ENCODE measurements around the gene C1QTNF1. TPM values are rescaled to one million over a fixed set of nuclear protein-coding genes. Genes with fewer than 3 reads are reported as not detected.
A peak's percentile ranks its signal among the peaks of the same experiment; 100 is the strongest.

The C1QTNF1 gene
- total and polyA plus RNA-seq, 4 donors: 98.8 to 439 (median 259) TPM

DNA sequence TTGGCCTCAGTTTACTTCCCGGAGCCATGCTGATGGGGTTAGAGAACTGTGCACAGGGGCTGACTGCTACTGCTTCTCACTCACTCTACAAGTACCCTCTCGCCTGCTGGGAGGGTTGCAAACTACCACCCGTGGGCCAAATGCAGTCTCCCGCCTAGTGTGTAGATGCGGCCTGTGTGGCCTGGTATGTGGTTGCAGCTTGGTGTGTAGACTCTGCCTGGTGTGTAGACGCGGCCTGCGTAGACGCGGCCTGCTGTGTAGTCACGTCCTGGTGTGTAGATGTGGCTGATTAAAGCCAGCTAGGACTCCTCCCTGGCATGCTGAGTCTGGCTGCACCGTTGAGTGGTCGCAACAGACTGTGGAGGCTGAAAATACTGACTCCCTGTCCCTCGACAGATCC is 21.7 kb upstream of the C1QTNF1 start:
- WGBS, 2 donors: 88 to 92% methylated on average over 14 of the region's 14 CpGs
- H3K36me3 ChIP-seq (ENCODE audit: control insufficient read depth in 1 of 2, insufficient read depth in 2 of 2, low read length in 1 of 2): no peaks in the 10 kb centered on the region
- no peak overlapping the region for H3K4me3 ChIP-seq (ENCODE audit: low read length in 2 of 2)
- peaks cover 0 to 3% of the 10 kb centered on the region in 2 donors for H3K4me1 ChIP-seq (ENCODE audit: control insufficient read depth in 1 of 2, insufficient read depth in 2 of 2, low read length in 2 of 2)
- DNase-seq (peak in 1 of 2 donors; percentile 33), ATAC-seq (ENCODE audit: low FRiP score) (no peak)
- H3K9me3 ChIP-seq (ENCODE audit: control insufficient read depth, low read length): no peaks in the 10 kb centered on the region
- intact Hi-C loops (cut with DNase I): no loop called here
- H3K27ac ChIP-seq (ENCODE audit: low read depth in 1 of 2, low read length in 2 of 2): no peak overlapping the region
- H3K27me3 ChIP-seq (ENCODE audit: control insufficient read depth in 1 of 2, insufficient read depth in 2 of 2, low read length in 1 of 2): no peaks in the 10 kb centered on the region

DNA sequence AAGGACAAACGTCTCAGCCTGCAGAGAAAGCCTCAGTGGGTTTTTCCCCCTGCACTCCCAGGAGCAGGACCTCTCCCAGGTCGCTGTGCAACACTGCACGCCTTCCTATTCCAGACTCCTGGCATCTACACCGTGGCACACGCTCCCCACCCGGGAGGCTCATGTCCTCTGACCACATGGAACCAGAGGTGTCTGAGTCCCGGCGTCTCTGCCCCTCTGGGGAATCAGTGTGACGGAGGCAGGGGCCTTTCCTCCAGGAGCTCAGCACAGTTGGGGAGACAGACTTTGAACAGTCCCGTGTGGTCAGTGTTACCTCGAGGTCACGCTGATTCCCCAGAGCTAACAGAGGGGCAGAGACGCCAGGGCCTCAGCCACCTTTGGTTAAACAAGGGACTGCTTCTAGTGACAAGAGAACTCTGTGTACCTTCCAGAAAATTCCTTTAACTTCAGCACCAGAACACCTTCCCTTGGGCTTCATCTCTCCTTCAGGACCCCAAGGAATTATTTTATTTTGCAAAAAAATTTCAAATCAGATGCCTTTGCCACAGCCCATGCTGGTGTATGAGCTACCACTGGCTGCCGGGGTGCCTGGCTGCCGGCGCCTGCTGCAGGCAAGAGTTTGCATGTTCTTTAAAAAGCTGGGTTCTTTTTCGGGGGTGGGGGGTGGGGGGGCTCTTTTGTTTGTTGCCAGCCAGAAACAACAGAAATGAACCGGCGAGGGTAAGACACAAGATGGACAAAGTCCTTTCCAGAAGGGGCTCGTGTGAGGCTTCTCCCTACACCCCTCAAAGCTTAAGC is 21.0 kb upstream of the C1QTNF1 start:
- peak in 1 of 2 donors; percentile 63 for DNase-seq
- ATAC-seq (ENCODE audit: low FRiP score): no peak
- Histone ChIP-seq H3K4me3 (ENCODE audit: low read length in 2 of 2) (no peak overlapping the region), H3K27ac (ENCODE audit: low read depth in 1 of 2, low read length in 2 of 2) (no peak overlapping the region), H3K9me3 (ENCODE audit: control insufficient read depth, low read length) (no peaks in the 10 kb centered on the region), H3K27me3 (ENCODE audit: control insufficient read depth in 1 of 2, insufficient read depth in 2 of 2, low read length in 1 of 2) (no peaks in the 10 kb centered on the region), H3K36me3 (ENCODE audit: control insufficient read depth in 1 of 2, insufficient read depth in 2 of 2, low read length in 1 of 2) (no peaks in the 10 kb centered on the region), H3K4me1 (ENCODE audit: control insufficient read depth in 1 of 2, insufficient read depth in 2 of 2, low read length in 2 of 2) (peaks cover 0 to 3% of the 10 kb centered on the region in 2 donors)
- 65 to 72% methylated on average over 20 of the region's 20 CpGs for WGBS, 2 donors
- intact Hi-C loops (cut with DNase I): no loop called here

GRCh38 chr17:79003661-79004411 is 20.1 kb upstream of the C1QTNF1 start:
- intact Hi-C loops (cut with DNase I): no loop called here

DNA sequence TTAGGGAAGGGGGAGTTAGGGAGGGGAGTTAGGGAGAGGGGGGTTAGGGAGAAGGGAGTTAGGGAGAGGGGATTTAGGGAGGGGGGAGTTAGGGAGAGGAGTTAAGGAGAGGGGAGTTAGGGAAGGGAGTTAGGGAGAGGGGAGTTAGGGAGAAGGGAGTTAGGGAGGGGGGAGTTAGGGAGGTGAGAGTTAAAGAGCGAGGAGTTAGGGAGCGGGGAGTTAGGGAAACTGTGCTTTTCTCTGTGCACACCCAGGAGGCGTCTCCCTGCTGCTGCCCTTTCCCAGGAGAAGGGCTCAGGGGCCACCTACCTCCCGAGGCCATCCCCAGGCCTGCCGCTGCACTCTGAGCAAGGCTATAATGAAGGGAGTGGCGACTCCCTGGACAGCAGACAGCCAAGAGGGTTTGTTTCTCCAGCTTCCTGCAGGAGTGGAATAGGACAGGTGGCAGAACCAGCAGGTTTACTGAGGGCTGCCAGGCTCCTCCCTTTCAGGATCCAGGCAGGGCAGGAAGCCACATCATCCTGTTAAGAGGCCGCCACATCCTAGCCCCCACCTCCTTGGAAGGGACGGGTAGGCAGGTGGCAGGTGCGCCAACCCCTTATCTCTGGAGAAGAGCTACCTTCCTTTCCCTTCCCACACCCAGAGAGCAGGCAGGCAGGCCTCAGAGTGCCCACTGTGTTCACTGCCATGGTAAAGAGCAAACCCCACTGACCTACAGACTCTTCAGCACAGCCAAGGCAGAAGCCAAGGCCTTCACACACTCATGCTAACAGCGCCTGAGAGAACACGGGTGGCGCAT is 18.7 kb upstream of the C1QTNF1 start:
- H3K27me3 ChIP-seq (ENCODE audit: control insufficient read depth in 1 of 2, insufficient read depth in 2 of 2, low read length in 1 of 2): no peaks in the 10 kb centered on the region
- no peak overlapping the region for H3K27ac ChIP-seq (ENCODE audit: low read depth in 1 of 2, low read length in 2 of 2)
- peak; percentile 42 to 61 for DNase-seq
- 90 to 92% methylated on average over 12 of the region's 12 CpGs for WGBS, 2 donors
- H3K9me3 ChIP-seq (ENCODE audit: control insufficient read depth, low read length): no peaks in the 10 kb centered on the region
- no peaks in the 10 kb centered on the region for H3K36me3 ChIP-seq (ENCODE audit: control insufficient read depth in 1 of 2, insufficient read depth in 2 of 2, low read length in 1 of 2)
- H3K4me1 ChIP-seq (ENCODE audit: control insufficient read depth in 1 of 2, insufficient read depth in 2 of 2, low read length in 2 of 2): peaks cover 0 to 4% of the 10 kb centered on the region in 2 donors
- intact Hi-C loops (cut with DNase I): no loop called here
- no peak for ATAC-seq (ENCODE audit: low FRiP score)
- H3K4me3 ChIP-seq (ENCODE audit: low read length in 2 of 2): no peak overlapping the region

More at GRCh38 chr17:79003661-79004411, 20.1 kb upstream of the C1QTNF1 start:
- 77 to 78% methylated on average over 3 of the region's 3 CpGs for WGBS, 2 donors
- Histone ChIP-seq H3K27ac (ENCODE audit: low read depth in 1 of 2, low read length in 2 of 2) (no peak overlapping the region), H3K4me3 (ENCODE audit: low read length in 2 of 2) (no peak overlapping the region), H3K36me3 (ENCODE audit: control insufficient read depth in 1 of 2, insufficient read depth in 2 of 2, low read length in 1 of 2) (no peaks in the 10 kb centered on the region), H3K27me3 (ENCODE audit: control insufficient read depth in 1 of 2, insufficient read depth in 2 of 2, low read length in 1 of 2) (no peaks in the 10 kb centered on the region), H3K9me3 (ENCODE audit: control insufficient read depth, low read length) (no peaks in the 10 kb centered on the region), H3K4me1 (ENCODE audit: control insufficient read depth in 1 of 2, insufficient read depth in 2 of 2, low read length in 2 of 2) (peaks cover 0 to 4% of the 10 kb centered on the region in 2 donors)
- ATAC-seq (ENCODE audit: low FRiP score): no peak
- DNase-seq: peak in 1 of 2 donors; percentile 64

GRCh38 chr17:79006046-79006445 is 17.9 kb upstream of the C1QTNF1 start:
- Histone ChIP-seq H3K9me3 (ENCODE audit: control insufficient read depth, low read length) (no peaks in the 10 kb centered on the region), H3K4me3 (ENCODE audit: low read length in 2 of 2) (no peak overlapping the region), H3K36me3 (ENCODE audit: control insufficient read depth in 1 of 2, insufficient read depth in 2 of 2, low read length in 1 of 2) (no peaks in the 10 kb centered on the region), H3K27ac (ENCODE audit: low read depth in 1 of 2, low read length in 2 of 2) (no peak overlapping the region), H3K27me3 (ENCODE audit: control insufficient read depth in 1 of 2, insufficient read depth in 2 of 2, low read length in 1 of 2) (no peaks in the 10 kb centered on the region), H3K4me1 (ENCODE audit: control insufficient read depth in 1 of 2, insufficient read depth in 2 of 2, low read length in 2 of 2) (peaks cover 0 to 4% of the 10 kb centered on the region in 2 donors)
- WGBS, 2 donors: 85 to 89% methylated on average over 8 of the region's 8 CpGs
- intact Hi-C loops (cut with DNase I): no loop called here
- ATAC-seq (ENCODE audit: low FRiP score) (no peak), DNase-seq (peak in 1 of 2 donors; percentile 61)

DNA sequence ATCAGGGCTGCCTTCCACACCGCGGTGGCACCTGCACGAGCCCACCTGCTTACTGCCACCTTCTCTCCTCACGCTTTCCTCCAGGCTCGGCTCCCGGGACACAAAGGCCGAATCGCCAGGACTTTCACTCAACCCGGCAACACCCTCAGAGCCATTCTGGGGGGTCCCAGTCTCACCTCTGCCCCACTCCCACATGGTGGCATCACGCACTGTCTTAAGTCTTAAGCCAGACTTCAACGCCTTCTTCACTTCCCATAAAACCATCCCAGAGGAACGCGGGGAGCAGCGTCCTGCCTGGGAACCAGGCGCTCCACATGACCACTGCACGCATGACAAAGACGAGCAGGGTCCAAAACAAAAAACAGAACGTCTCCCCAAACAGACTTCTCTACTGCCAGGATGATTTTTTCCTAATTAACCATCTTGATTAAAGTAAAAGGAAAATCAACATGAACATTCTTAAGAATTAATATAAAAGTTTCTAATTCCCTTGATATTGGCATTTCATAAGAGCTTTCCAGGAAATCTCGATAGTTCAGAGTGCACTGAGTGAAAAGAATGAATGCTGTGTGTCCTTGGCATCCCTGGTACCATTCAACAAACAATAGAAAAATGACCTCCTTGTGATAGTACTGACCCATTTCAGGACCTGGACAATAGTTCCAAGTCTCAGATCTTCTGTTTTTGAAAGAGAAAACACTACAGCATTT is 17.0 kb upstream of the C1QTNF1 start:
- Histone ChIP-seq H3K27me3 (ENCODE audit: control insufficient read depth in 1 of 2, insufficient read depth in 2 of 2, low read length in 1 of 2) (no peaks in the 10 kb centered on the region), H3K36me3 (ENCODE audit: control insufficient read depth in 1 of 2, insufficient read depth in 2 of 2, low read length in 1 of 2) (no peaks in the 10 kb centered on the region), H3K27ac (ENCODE audit: low read depth in 1 of 2, low read length in 2 of 2) (no peak overlapping the region), H3K4me1 (ENCODE audit: control insufficient read depth in 1 of 2, insufficient read depth in 2 of 2, low read length in 2 of 2) (peaks cover 0 to 4% of the 10 kb centered on the region in 2 donors), H3K9me3 (ENCODE audit: control insufficient read depth, low read length) (no peaks in the 10 kb centered on the region), H3K4me3 (ENCODE audit: low read length in 2 of 2) (no peak overlapping the region)
- 78 to 84% methylated on average over 19 of the region's 19 CpGs for WGBS, 2 donors
- DNase-seq: peak in 1 of 2 donors; percentile 39
- intact Hi-C loops (cut with DNase I): no loop called here
- ATAC-seq (ENCODE audit: low FRiP score): no peak

- Histone ChIP-seq H3K4me3 (ENCODE audit: low read length in 2 of 2) (no peak overlapping the region), H3K27ac (ENCODE audit: low read depth in 1 of 2, low read length in 2 of 2) (no peak overlapping the region), H3K4me1 (ENCODE audit: control insufficient read depth in 1 of 2, insufficient read depth in 2 of 2, low read length in 2 of 2) (peaks cover 0 to 4% of the 10 kb centered on the region in 2 donors), H3K9me3 (ENCODE audit: control insufficient read depth, low read length) (no peaks in the 10 kb centered on the region), H3K27me3 (ENCODE audit: control insufficient read depth in 1 of 2, insufficient read depth in 2 of 2, low read length in 1 of 2) (no peaks in the 10 kb centered on the region), H3K36me3 (ENCODE audit: control insufficient read depth in 1 of 2, insufficient read depth in 2 of 2, low read length in 1 of 2) (no peaks in the 10 kb centered on the region)
- 83% methylated on average over 21 of the region's 21 CpGs for WGBS, 2 donors
- ATAC-seq (ENCODE audit: low FRiP score) (no peak), DNase-seq (peak in 1 of 2 donors; percentile 74)
- intact Hi-C loops (cut with DNase I): no loop called here
Observed at GRCh38 chr17:79007504-79008381, 16.2 kb upstream of the C1QTNF1 start.

All from aorta (tissue), 5 donors.